WTC11 (cell line): ENCODE data around the gene ZNF592. TPM values are rescaled to one million over a fixed set of nuclear protein-coding genes. Genes with fewer than 3 reads are reported as not detected.
"Not testable (repeated sequence)": the region's sequence is repeated elsewhere in the genome, so short reads cannot be mapped to it uniquely, and the experiment has no call there.

Experiments used
- ATAC-seq: fragments of 200-7000 bp; cut with Tn5 transposase; 2 replicates; pipeline ENCODE4 v1.10.0; 2021; ENCODE audit warnings: mild to moderate bottlenecking, moderate library complexity
- CTCF ChIA-PET: fragments of 300-600 bp; sonication (Branson Sonifier 250); formaldehyde crosslinking; loops from one replicate; lab custom pipeline; 2021; ENCODE audit warnings: antibody characterized with exemption; lab: Charles Lee
- POLR2A ChIA-PET: fragments of 350-600 bp; sonication (Branson Sonifier 250); formaldehyde crosslinking; loops from one replicate; lab custom pipeline; 2021; ENCODE audit warnings: antibody characterized with exemption; lab: Charles Lee
- DNase-seq: peaks from one replicate; pipeline ENCODE4 v3.0.0; 2021; ENCODE audit warnings: low spot score
- H3K27ac Mint-ChIP-seq: 2 replicates; pipeline ENCODE4 v1.8.0; 2021; ENCODE audit warnings: mixed read lengths
- H3K27me3 Mint-ChIP-seq: 2 replicates; pipeline ENCODE4 v1.8.0; 2021; ENCODE audit warnings: low read depth, mild to moderate bottlenecking, moderate library complexity, mixed read lengths
- H3K36me3 Mint-ChIP-seq: 2 replicates; pipeline ENCODE4 v1.8.0; 2021; ENCODE audit warnings: mixed read lengths
- H3K4me1 Mint-ChIP-seq: 2 replicates; pipeline ENCODE4 v1.8.0; 2022; ENCODE audit warnings: mixed read lengths
- H3K4me3 Mint-ChIP-seq: 2 replicates; pipeline ENCODE4 v1.8.0; 2021; ENCODE audit warnings: mild to moderate bottlenecking, moderate library complexity, mixed read lengths
- H3K9me3 Mint-ChIP-seq: 2 replicates; pipeline ENCODE4 v1.8.0; 2021; ENCODE audit warnings: mixed read lengths
- ATF1 ChIP-seq: sonication (generic); formaldehyde crosslinking; IDR thresholded peaks from 2 replicates; pipeline ENCODE4 v1.8.1; 2023; ENCODE audit warnings: mild to moderate bottlenecking, moderate library complexity, missing genetic modification reagents
- ATF2 ChIP-seq: sonication (generic); formaldehyde crosslinking; IDR thresholded peaks from 2 replicates; pipeline ENCODE4 v1.8.1; 2022; ENCODE audit warnings: low read depth, missing genetic modification reagents, borderline replicate concordance
- CDX4 ChIP-seq: fragments of 250-450 bp; sonication (Bioruptor Pico); IDR thresholded peaks from 2 replicates; pipeline ENCODE4 v1.9.0; 2021; ENCODE audit warnings: moderate library complexity, mild to moderate bottlenecking, inconsistent platforms, borderline replicate concordance
- CREM ChIP-seq: sonication (generic); formaldehyde crosslinking; IDR thresholded peaks from 2 replicates; pipeline ENCODE4 v1.8.1; 2022; ENCODE audit warnings: mild to moderate bottlenecking, missing genetic modification reagents, moderate library complexity
- FOXP4 ChIP-seq: sonication (generic); formaldehyde crosslinking; IDR thresholded peaks from 2 replicates; pipeline ENCODE4 v1.8.0; 2022; ENCODE audit warnings: mild to moderate bottlenecking, missing genetic modification reagents
- MAX ChIP-seq: sonication (generic); formaldehyde crosslinking; IDR thresholded peaks from 2 replicates; pipeline ENCODE4 v1.8.0; 2022; ENCODE audit warnings: mild to moderate bottlenecking, missing genetic modification reagents
- MXD4 ChIP-seq: fragments of 250-450 bp; sonication (Bioruptor Pico); IDR thresholded peaks from 2 replicates; pipeline ENCODE4 v1.8.0; 2021; ENCODE audit warnings: mild to moderate bottlenecking, moderate library complexity, borderline replicate concordance
- RELA ChIP-seq: sonication (generic); formaldehyde crosslinking; IDR thresholded peaks from 2 replicates; pipeline ENCODE4 v1.8.1; 2022; ENCODE audit warnings: missing genetic modification reagents, mild to moderate bottlenecking, borderline replicate concordance
- TEAD1 ChIP-seq: sonication (generic); formaldehyde crosslinking; IDR thresholded peaks from 2 replicates; pipeline ENCODE4 v1.8.0; 2022; ENCODE audit warnings: mild to moderate bottlenecking, missing genetic modification reagents
- ZNF281 ChIP-seq: sonication (generic); formaldehyde crosslinking; IDR thresholded peaks from 2 replicates; pipeline ENCODE4 v1.8.0; 2023; ENCODE audit warnings: mild to moderate bottlenecking, missing genetic modification reagents
- ZNF317 ChIP-seq: sonication (generic); formaldehyde crosslinking; IDR thresholded peaks from 2 replicates; pipeline ENCODE4 v1.8.1; 2023; ENCODE audit warnings: low read depth, mild to moderate bottlenecking, moderate library complexity, missing genetic modification reagents, borderline replicate concordance
- ZNF423 ChIP-seq: fragments of 250-450 bp; sonication (Bioruptor Pico); IDR thresholded peaks from 2 replicates; pipeline ENCODE4 v2.1.2; 2022; ENCODE audit warnings: mild to moderate bottlenecking, moderate library complexity
- total RNA-seq: library from RNA; stranded (reverse); gene quantifications from 3 replicates; pipeline ENCODE4 v1.2.3, GENCODE V29; 2021

Gene ZNF592
- total RNA-seq, 1 experiment from 2014 or later, result 28.0 TPM

GRCh38 chr15:84731774-84732173, 16.6 kb upstream of the ZNF592 start (continued):
- TF ChIP-seq ZNF317 (no peak), RELA (CRISPR knock-in tag) (no peak), ATF2 (CRISPR knock-in tag) (no peak), CDX4 (no peak), FOXP4 (CRISPR knock-in tag) (no peak)

- Mint-ChIP-seq H3K4me1 (peaks cover 27% of the 10 kb centered on the region), H3K4me3 (peak overlapping the region; percentile 57), H3K36me3 (no peaks in the 10 kb centered on the region), H3K9me3 (no peaks in the 10 kb centered on the region), H3K27ac (peak overlapping the region; percentile 94), H3K27me3 (no peaks in the 10 kb centered on the region)
- ATAC-seq, result peak; percentile 98
- DNase-seq, result peak; percentile 78
- CTCF ChIA-PET, result interaction anchor here (0.8 to 2.0 kb wide), 9 partner anchors 12 to 164 kb away, joined by 3 to 16 read pairs (median 4); partner anchors contain the start of genes NMB and SEC11A
- TF ChIP-seq CREM (CRISPR knock-in tag) (no peak), ZNF281 (CRISPR knock-in tag) (peak; percentile 88; the same call in 1 of the 2 replicates), ZNF423 (CRISPR knock-in tag) (no peak), MAX (CRISPR knock-in tag) (peak; percentile 34), ATF1 (no peak), MXD4 (CRISPR knock-in tag) (no peak), TEAD1 (CRISPR knock-in tag) (peak; percentile 73)
- POLR2A ChIA-PET, result interaction anchor here (0.8 to 2.5 kb wide), 7 partner anchors 13 to 334 kb away, joined by 3 to 31 read pairs (median 4); partner anchors contain the start of genes NMB, SEC11A and WDR73
These were observed 13.5 kb upstream of the ZNF592 start for GRCh38 chr15:84734794-84735479.

- peak; percentile 5; the same call in 1 of the 2 replicates for ATAC-seq
- not testable (repeated sequence) for H3K36me3 Mint-ChIP-seq, DNase-seq, H3K27me3 Mint-ChIP-seq, H3K9me3 Mint-ChIP-seq
- H3K4me3 Mint-ChIP-seq, result peak overlapping the region; percentile 57
- peak overlapping the region; percentile 94 for H3K27ac Mint-ChIP-seq
- peaks cover 27% of the 10 kb centered on the region for H3K4me1 Mint-ChIP-seq
- POLR2A ChIA-PET, result interaction anchor here (0.8 to 2.5 kb wide), 7 partner anchors 12 to 333 kb away, joined by 3 to 31 read pairs (median 4); partner anchors contain the start of genes NMB, SEC11A and WDR73
- CTCF ChIA-PET, result interaction anchor here (0.7 to 2.0 kb wide), 9 partner anchors 12 to 165 kb away, joined by 3 to 16 read pairs (median 4); partner anchors contain the start of genes NMB and SEC11A
These were observed 12.8 kb upstream of the ZNF592 start for GRCh38 chr15:84735480-84736061.
